ENCODE measurements around the gene CENPC.
"Not testable (repeated sequence)": the region's sequence is repeated elsewhere in the genome, so short reads cannot be mapped to it uniquely, and the experiment has no call there.

The CENPC gene

DNA sequence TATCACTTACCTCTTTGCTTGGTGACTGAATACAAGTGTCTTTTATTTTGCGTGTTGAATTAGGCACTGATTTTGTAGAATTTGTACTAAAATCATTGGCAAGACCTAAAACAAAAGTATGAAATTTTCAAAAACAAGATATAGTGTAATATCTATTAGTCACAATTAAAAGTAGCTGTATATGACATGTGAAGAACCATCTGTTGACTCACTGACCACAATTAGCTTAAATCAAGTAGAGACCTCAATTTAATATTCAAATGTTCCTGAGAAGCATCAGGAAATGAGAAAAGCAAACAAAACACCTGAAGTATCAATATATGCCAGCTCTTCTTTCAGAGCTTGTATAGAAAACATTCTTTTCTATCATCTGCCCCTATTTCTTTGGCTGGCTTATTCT lies 5.5 kb downstream of the CENPC start:
- no peak for TF ChIP-seq JUND (IDR thresholded peaks at IDR 0.05; ENCODE audit: low read depth)
- no peak for DNase-seq (ENCODE audit: low read depth in 1 of 2, low spot score in 1 of 2)
- in situ Hi-C loops (cut with HindIII; ENCODE audit: low pct_unique_long_range_greater_than_20kb, low sequenced_read_pairs) = no loop called here

DNA sequence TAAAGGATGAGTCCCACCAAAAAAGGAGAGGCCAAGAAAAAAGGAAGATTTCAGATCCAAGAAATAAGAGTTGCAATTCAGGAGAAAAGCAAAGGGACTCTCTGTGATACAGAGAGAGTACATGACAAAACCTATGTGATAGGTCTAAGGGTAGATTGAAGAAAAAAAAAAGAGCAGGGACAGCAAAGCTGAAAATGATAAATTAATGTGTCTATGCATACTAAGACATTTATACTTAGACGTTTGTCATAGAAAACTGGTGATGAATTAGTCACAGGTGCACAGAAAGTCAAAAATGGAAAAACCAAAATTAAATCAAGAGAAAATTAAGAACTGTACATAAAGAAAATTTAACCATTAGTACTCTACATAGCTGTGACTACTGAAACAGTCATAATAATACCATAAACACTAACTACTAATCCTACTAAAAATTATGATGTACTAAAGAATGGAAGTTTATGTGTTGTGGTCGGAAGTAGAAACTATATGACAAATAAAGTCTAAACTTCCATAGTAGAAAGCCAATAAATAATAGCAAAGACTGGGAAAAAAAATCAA lies 9.9 kb downstream of the CENPC start:
- no peak for TF ChIP-seq JUND (IDR thresholded peaks at IDR 0.05; ENCODE audit: low read depth)
- in situ Hi-C loops (cut with HindIII; ENCODE audit: low pct_unique_long_range_greater_than_20kb, low sequenced_read_pairs) = no loop called here
- DNase-seq (ENCODE audit: low read depth in 1 of 2, low spot score in 1 of 2) = no peak

DNA sequence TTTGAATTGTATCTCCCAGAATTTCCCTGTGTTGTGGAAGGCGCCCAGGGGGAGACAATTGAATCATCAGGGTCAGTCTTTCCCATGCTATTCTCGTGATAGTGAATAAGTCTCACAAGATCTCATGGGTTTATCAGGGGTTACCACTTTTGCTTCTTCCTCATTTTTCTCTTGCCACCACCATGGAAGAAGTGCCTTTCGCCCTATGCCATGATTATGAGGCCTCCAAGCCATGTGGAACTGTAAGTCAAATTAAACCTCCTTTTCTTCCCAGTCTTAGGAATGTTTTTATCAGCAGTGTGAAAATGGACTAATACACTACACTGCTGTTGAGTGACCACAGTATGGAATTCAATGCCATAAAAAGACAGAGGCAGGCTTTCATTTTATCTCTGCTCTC lies 12.2 kb downstream of the CENPC start:
- DNase-seq (ENCODE audit: low read depth in 1 of 2, low spot score in 1 of 2) = no peak
- no peak for TF ChIP-seq JUND (IDR thresholded peaks at IDR 0.05; ENCODE audit: low read depth)
- in situ Hi-C loops (cut with HindIII; ENCODE audit: low pct_unique_long_range_greater_than_20kb, low sequenced_read_pairs) = no loop called here

DNA sequence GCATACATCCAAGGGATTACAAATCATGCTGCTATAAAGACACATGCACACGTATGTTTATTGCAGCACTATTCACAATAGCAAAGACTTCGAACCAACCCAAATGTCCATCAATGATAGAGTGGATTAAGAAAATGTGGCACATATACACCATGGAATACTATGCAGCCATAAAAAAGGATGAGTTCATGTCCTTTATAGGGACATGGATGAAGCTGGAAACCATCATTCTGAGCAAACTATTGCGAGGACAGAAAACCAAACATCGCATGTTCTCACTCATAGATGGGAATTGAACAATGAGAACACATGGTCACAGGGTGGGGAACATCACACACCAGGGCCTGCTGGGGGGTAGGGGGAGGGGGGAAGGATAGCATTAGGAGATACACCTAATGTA lies 12.9 kb downstream of the CENPC start:
- in situ Hi-C loops (cut with HindIII; ENCODE audit: low pct_unique_long_range_greater_than_20kb, low sequenced_read_pairs); DNase-seq (ENCODE audit: low read depth in 1 of 2, low spot score in 1 of 2): not testable (repeated sequence)

DNA sequence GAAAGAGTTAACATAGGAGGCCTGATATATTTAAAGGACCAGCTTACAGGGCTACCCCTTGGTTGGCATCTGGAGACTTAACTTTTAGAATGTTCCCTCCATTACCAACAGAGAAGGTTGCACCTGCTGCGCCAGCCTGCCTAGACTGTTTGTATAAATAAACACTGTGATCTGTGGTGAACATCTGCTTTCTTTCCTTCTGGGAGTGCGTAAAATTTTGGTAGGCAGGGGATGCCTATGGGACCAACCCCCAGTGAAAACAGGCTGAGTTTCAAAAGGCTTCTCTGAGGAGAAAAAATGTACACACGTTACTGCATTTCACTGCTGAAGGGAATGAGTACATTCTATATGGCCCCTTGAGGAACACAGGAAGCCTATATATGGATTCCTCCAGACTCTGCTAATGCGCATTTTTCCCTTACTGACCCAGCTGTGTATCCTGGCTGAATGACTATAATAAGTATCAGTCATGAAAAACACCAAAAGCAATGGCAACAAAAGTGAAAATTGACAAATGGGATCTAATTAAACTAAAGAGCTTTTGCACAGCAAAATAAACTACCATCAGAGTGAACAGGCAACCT lies 13.8 kb downstream of the CENPC start:
- in situ Hi-C loops (cut with HindIII; ENCODE audit: low pct_unique_long_range_greater_than_20kb, low sequenced_read_pairs) = no loop called here
- no peak for TF ChIP-seq JUND (IDR thresholded peaks at IDR 0.05; ENCODE audit: low read depth)
- DNase-seq (ENCODE audit: low read depth in 1 of 2, low spot score in 1 of 2) = no peak

- in situ Hi-C loops (cut with HindIII; ENCODE audit: low pct_unique_long_range_greater_than_20kb, low sequenced_read_pairs); DNase-seq (ENCODE audit: low read depth in 1 of 2, low spot score in 1 of 2): not testable (repeated sequence)
Measured at GRCh38 chr4:67524140-67524539, 21.2 kb downstream of the CENPC start.

DNA sequence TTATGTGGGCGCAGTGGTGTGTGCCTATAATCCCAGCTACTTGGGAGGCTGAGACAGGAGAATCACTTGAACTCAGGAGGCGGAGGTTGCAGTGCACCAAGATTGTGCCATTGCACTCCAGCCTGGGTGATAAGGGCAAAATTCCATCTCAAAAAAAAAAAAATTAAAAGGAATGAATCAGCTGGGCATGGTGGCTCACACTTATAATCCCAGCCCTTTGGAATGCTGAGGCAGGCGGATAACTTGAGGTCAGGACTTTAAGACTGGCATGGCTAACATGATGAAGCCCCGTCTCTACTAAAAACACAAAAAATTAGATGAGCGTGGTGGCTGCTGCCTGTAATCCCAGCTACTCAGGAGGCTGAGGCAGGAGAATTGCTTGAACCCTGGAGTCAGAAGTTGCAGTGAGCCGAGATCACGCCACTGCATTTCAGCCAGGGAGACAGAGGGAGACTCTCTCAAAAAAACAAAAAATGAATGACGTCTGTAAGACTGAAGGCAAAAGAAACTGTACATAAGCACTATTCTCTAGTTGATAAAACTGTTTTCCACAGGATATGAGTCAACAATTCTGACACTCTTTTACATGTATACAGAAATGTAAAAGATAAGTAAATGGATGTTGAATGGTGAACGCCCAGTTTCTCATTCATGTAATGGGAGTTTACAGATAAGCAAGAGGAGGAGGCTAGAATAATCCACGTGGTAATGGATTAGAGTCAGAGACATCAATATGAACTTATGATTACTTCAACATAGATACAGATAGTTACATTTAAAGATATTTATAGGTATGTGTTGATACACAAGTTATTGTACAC lies 22.2 kb downstream of the CENPC start:
- no peak for DNase-seq (ENCODE audit: low read depth in 1 of 2, low spot score in 1 of 2)
- TF ChIP-seq JUND (IDR thresholded peaks at IDR 0.05; ENCODE audit: low read depth) = no peak
- in situ Hi-C loops (cut with HindIII; ENCODE audit: low pct_unique_long_range_greater_than_20kb, low sequenced_read_pairs) = no loop called here

DNA sequence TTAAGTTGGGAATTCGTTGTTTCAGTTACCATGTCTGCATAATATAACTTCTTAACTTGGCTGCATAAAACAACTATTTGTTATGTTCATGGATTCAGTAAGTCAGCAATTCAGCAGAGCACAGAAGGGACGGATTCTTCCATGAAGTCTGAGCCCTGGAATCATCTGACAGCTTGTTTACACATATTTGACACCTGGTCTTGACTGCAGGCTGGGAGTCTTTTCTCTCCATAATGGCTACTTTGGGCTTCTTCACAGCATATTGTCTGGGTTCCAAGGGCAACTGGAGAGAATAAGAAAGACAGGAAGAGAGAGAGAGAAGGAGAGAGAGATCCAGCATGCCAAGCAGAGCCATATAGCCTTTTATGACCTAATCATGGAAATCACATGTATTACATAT lies 23.1 kb downstream of the CENPC start:
- in situ Hi-C loops (cut with HindIII; ENCODE audit: low pct_unique_long_range_greater_than_20kb, low sequenced_read_pairs) = no loop called here
- no peak for DNase-seq (ENCODE audit: low read depth in 1 of 2, low spot score in 1 of 2)
- TF ChIP-seq JUND (IDR thresholded peaks at IDR 0.05; ENCODE audit: low read depth) = no peak

- in situ Hi-C loops (cut with HindIII; ENCODE audit: low pct_unique_long_range_greater_than_20kb, low sequenced_read_pairs) = no loop called here
- no peak for TF ChIP-seq JUND (IDR thresholded peaks at IDR 0.05; ENCODE audit: low read depth)
- DNase-seq (ENCODE audit: low read depth in 1 of 2, low spot score in 1 of 2) = no peak
Measured at GRCh38 chr4:67521506-67521905, 23.8 kb downstream of the CENPC start.

DNA sequence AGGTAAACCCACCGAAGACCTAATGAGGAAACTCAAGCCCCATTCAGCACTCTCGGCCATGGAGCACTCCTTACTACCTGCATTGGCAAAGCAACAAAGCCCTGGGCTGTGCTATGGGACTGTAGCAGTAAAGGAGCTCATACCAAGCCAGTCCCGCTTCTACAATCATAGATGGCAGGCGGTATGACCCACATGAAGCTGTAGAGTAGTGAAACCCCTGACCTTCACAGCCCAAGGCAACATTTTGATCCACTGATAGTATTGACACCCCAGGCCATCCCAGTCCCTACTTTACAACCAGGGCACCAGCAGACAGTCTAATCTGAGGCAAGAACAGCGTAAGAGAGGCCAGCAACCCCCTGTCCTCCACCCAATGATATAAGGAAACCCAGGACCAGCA lies 25.2 kb downstream of the CENPC start:
- no peak for DNase-seq (ENCODE audit: low read depth in 1 of 2, low spot score in 1 of 2)
- TF ChIP-seq JUND (IDR thresholded peaks at IDR 0.05; ENCODE audit: low read depth) = no peak
- in situ Hi-C loops (cut with HindIII; ENCODE audit: low pct_unique_long_range_greater_than_20kb, low sequenced_read_pairs) = no loop called here

GRCh38 chr4:67512501-67512900 lies 32.8 kb downstream of the CENPC start:
- DNase-seq (ENCODE audit: low read depth in 1 of 2, low spot score in 1 of 2) = no peak
- no peak for TF ChIP-seq JUND (IDR thresholded peaks at IDR 0.05; ENCODE audit: low read depth)
- in situ Hi-C loops (cut with HindIII; ENCODE audit: low pct_unique_long_range_greater_than_20kb, low sequenced_read_pairs) = no loop called here

- TF ChIP-seq JUND (IDR thresholded peaks at IDR 0.05; ENCODE audit: low read depth) = no peak
- in situ Hi-C loops (cut with HindIII; ENCODE audit: low pct_unique_long_range_greater_than_20kb, low sequenced_read_pairs) = no loop called here
- no peak for DNase-seq (ENCODE audit: low read depth in 1 of 2, low spot score in 1 of 2)
Measured at GRCh38 chr4:67500373-67500772, 44.9 kb downstream of the CENPC start.

GRCh38 chr4:67499799-67500198 lies 45.5 kb downstream of the CENPC start:
- in situ Hi-C loops (cut with HindIII; ENCODE audit: low pct_unique_long_range_greater_than_20kb, low sequenced_read_pairs) = no loop called here
- TF ChIP-seq JUND (IDR thresholded peaks at IDR 0.05; ENCODE audit: low read depth) = no peak
- no peak for DNase-seq (ENCODE audit: low read depth in 1 of 2, low spot score in 1 of 2)

Data from T47D (cell line).